Ovary (tissue), 9 donors: ENCODE data around the gene FFAR2. TPM values are rescaled to one million over a fixed set of nuclear protein-coding genes. Genes with fewer than 3 reads are reported as not detected.
"Not testable (repeated sequence)": the region's sequence is repeated elsewhere in the genome, so short reads cannot be mapped to it uniquely, and the experiment has no call there.

ENCODE experiments used
- DNase-seq, 5 donors: peaks; one replicate each; pipeline ENCODE4 v3.0.0-alpha.2; 2019 to 2020
- H3K27ac ChIP-seq, 2 donors: fragments of 200-600 bp; one replicate each; pipeline versions ENCODE4 v1.5.1 to v1.8.0; 2019 to 2022
- H3K27me3 ChIP-seq: fragments of 200-600 bp; one replicate; pipeline ENCODE4 v1.8.0; 2022
- H3K36me3 ChIP-seq: fragments of 200-600 bp; sonication (generic); one replicate; pipeline ENCODE4 v1.5.1; 2019
- H3K4me1 ChIP-seq: one replicate; pipeline ENCODE4 v1.8.1; 2013; ENCODE audit warnings: mild to moderate bottlenecking, moderate library complexity; ENCODE audit not compliant: insufficient read depth
- H3K4me3 ChIP-seq: fragments of 200-600 bp; sonication (generic); one replicate; pipeline ENCODE4 v1.5.1; 2017
- H3K9me3 ChIP-seq, 2 donors: fragments of 200-600 bp in 1 of 2; sonication (generic) in 1 of 2; one replicate each; pipeline versions ENCODE4 v1.5.1 to v1.8.1; 2013 to 2019; ENCODE audit warnings: mild to moderate bottlenecking in 1 of 2, moderate library complexity in 1 of 2
- CTCF ChIP-seq, 3 donors: fragments of 450-650 bp in 2 of 3; fragments of 200-600 bp in 1 of 3; IDR thresholded peaks; one replicate each; pipeline versions ENCODE4 v1.5.1 to v1.8.0; 2016 to 2022; ENCODE audit warnings: antibody characterized with exemption in 3 of 3, mild to moderate bottlenecking in 1 of 3
- EP300 ChIP-seq: sonication (generic); formaldehyde crosslinking; IDR thresholded peaks from one replicate; pipeline ENCODE4 v1.6.1; 2017; ENCODE audit warnings: antibody characterized with exemption
- POLR2A ChIP-seq: fragments of 450-650 bp; IDR thresholded peaks from one replicate; pipeline ENCODE4 v1.6.1; 2017; ENCODE audit warnings: antibody characterized with exemption, mild to moderate bottlenecking, moderate library complexity
- WGBS, 3 donors: extraction: QIAGEN DNeasy Blood & Tissue Kit in 1 of 3; methylation state at CpG; one replicate each; pipeline versions ENCODE4 v1.1.5 to v1.1.7; 2013 to 2017; 5-methylcytosine and 5-hydroxymethylcytosine counted together
- intact Hi-C, 4 donors: fragments of 100-400 bp; cut with DNase I; formaldehyde crosslinking; loops; one replicate each; pipeline versions ENCODE4 v1.11.0 to v1.15.1; 2022 to 2023
- polyA plus RNA-seq, 2 donors: library from polyadenylated mRNA; stranded (reverse); fragments of 200-250 nt in 1 of 2; fragments of 350-450 nt in 1 of 2; fragmentation: Illumina TruSeq in 1 of 2; extraction: RNeasy Lipid Tissue Mini Kit (QIAGEN cat#74804) in 1 of 2; gene quantifications; one replicate each; pipeline ENCODE4 v1.2.3, GENCODE V29; 2013 to 2014
- total RNA-seq, 7 donors: library from RNA; depleted of rRNA in 2 of 7; stranded (reverse); fragments of >200 nt in 2 of 7; fragmentation: NEBNext Ultra II Directional in 3 of 7; extraction: Animal tissue kit (Norgen Biotek cat#: 25700) in 3 of 7; gene quantifications; one replicate each; pipeline versions ENCODE4 v1.1.0 to v1.2.4, GENCODE V29; 2016 to 2023
- donor health status: DM: no; HTN: no; CAD: no; lungs with moderate emphysema.
- donor health status: DM: no; HTN: no; CAD: no.
- donor health status: Bipolar disorder and iron deficiency.
- donor health status: DM: yes; HTN: yes; CAD: no.
- donor health status: DM: no; HTN: no; CAD: no.
- donor health status: DM: yes; HTN: yes; CAD: no.

Gene FFAR2
- total and polyA plus RNA-seq, 9 donors: 0.20 to 0.47 (median 0.32) TPM; not detected in 5

- intact Hi-C loops: no loop called here
- H3K36me3 ChIP-seq: no peaks in the 10 kb centered on the region
- no peaks in the 10 kb centered on the region for H3K27me3 ChIP-seq
- 25 to 29% (median 27%) methylated on average over 14 of the region's 14 CpGs for WGBS, 3 donors
- no peak overlapping the region for H3K4me3 ChIP-seq
- TF ChIP-seq CTCF (IDR thresholded peaks at IDR 0.05) (no peak), EP300 (no peak), POLR2A (no peak)
- H3K4me1 ChIP-seq: peaks cover 8% of the 10 kb centered on the region
- DNase-seq: peak; percentile 67 to 85 (median 70)
- H3K27ac ChIP-seq: no peak overlapping the region
- H3K9me3 ChIP-seq: no peaks in the 10 kb centered on the region
Observed at GRCh38 chr19:35459414-35460082, 11.5 kb downstream of the FFAR2 start.

- intact Hi-C loops: no loop called here
Observed at GRCh38 chr19:35460608-35461007, 12.6 kb downstream of the FFAR2 start.

GRCh38 chr19:35461060-35461459 lies 13.0 kb downstream of the FFAR2 start:
- TF ChIP-seq POLR2A (no peak), CTCF (IDR thresholded peaks at IDR 0.05) (no peak)
- Histone ChIP-seq H3K9me3 (no peaks in the 10 kb centered on the region), H3K27me3 (no peaks in the 10 kb centered on the region), H3K4me1 (peaks cover 8% of the 10 kb centered on the region), H3K4me3 (no peak overlapping the region), H3K36me3 (no peaks in the 10 kb centered on the region), H3K27ac (no peak overlapping the region)
- WGBS, 3 donors: 43 to 51% (median 45%) methylated on average over 9 of the region's 9 CpGs
- peak in 3 of 5 donors; percentile 30 to 51 (median 33) for DNase-seq
- intact Hi-C loops: no loop called here

More at GRCh38 chr19:35460608-35461007, 12.6 kb downstream of the FFAR2 start:
- no peak overlapping the region for H3K4me3 ChIP-seq
- no peak overlapping the region for H3K27ac ChIP-seq
- no peaks in the 10 kb centered on the region for H3K36me3 ChIP-seq
- no peak for TF ChIP-seq EP300
- no peak for TF ChIP-seq CTCF (IDR thresholded peaks at IDR 0.05)
- no peak for TF ChIP-seq POLR2A
- DNase-seq: no peak
- peaks cover 8% of the 10 kb centered on the region for H3K4me1 ChIP-seq
- WGBS, 3 donors: 82 to 87% (median 87%) methylated on average over 10 of the region's 10 CpGs
- H3K27me3 ChIP-seq: no peaks in the 10 kb centered on the region
- no peaks in the 10 kb centered on the region for H3K9me3 ChIP-seq

- H3K9me3 ChIP-seq, H3K4me3 ChIP-seq, H3K36me3 ChIP-seq, H3K27ac ChIP-seq, H3K27me3 ChIP-seq, intact Hi-C loops, H3K4me1 ChIP-seq, DNase-seq: not testable (repeated sequence)
Observed at GRCh38 chr19:35461788-35462187, 13.7 kb downstream of the FFAR2 start.

GRCh38 chr19:35462476-35462953 lies 14.5 kb downstream of the FFAR2 start:
- WGBS, 3 donors: 46 to 57% (median 57%) methylated on average over 6 of the region's 6 CpGs
- H3K36me3 ChIP-seq: no peaks in the 10 kb centered on the region
- intact Hi-C loops: no loop called here

GRCh38 chr19:35462956-35463355 lies 14.9 kb downstream of the FFAR2 start:
- H3K27me3 ChIP-seq, H3K27ac ChIP-seq, H3K4me1 ChIP-seq, H3K36me3 ChIP-seq, DNase-seq, H3K9me3 ChIP-seq, H3K4me3 ChIP-seq, intact Hi-C loops: not testable (repeated sequence)
- 89 to 91% (median 91%) methylated on average over 7 of the region's 7 CpGs for WGBS, 3 donors

More at GRCh38 chr19:35462476-35462953, 14.5 kb downstream of the FFAR2 start:
- Histone ChIP-seq H3K4me1 (peaks cover 8% of the 10 kb centered on the region), H3K27ac (no peak overlapping the region), H3K4me3 (no peak overlapping the region), H3K9me3 (no peaks in the 10 kb centered on the region), H3K27me3 (no peaks in the 10 kb centered on the region)
- DNase-seq: no peak
- TF ChIP-seq EP300 (no peak), CTCF (IDR thresholded peaks at IDR 0.05) (no peak)
